ENCODE data around the gene ZNF606. TPM values are rescaled to one million over a fixed set of nuclear protein-coding genes. Genes with fewer than 3 reads are reported as not detected.
A peak's percentile ranks its signal among the peaks of the same experiment; 100 is the strongest.

ZNF606 gene
- total and polyA plus RNA-seq, 11 donors: 6.4 to 14.3 (median 11.4) TPM

DNA sequence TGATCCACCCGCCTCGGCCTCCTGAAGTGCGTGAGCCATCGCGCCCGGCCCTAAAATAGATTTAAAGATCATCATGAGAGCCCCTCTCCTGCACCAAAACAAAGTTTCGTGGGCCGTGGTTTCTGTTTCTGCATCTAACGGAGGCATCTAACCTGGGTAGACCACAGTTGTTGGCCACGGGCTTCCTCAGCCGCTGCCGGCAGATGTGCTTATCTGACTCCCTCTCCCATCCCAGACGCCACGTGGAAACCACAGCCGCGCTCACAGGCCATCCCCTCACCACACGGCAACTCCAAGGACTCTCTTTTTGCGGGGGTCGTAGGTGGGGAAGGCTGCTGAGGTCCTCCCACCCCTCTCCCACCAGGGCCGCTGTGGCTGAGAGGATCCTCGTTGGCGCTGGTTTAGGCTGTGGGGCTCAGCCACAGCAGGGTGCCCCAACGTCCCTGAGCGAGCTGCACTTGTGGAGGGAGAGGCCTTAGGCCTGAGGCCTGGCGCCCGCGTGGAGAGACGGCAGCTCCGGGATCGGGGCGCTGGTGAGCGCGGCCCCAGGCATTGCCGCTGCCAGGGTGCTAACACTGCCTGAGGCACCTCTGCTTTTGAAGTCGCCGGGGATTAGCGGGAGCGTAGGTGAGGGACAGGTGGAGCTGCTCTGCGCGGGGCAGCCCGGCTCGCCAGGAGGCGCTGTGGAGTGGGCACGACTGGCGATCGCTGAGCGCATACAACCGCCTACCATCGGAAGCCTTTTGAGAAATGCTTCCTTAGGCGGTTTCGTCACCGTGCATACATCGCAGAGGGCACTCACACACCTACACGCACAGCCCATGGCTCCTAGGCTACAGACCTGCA lies 40.1 kb upstream of the ZNF606 start:
- Histone ChIP-seq H3K27ac (no peak overlapping the region), H3K27me3 (peaks cover 0 to 3% (median 0%) of the 10 kb centered on the region in 9 donors), H3K4me3 (no peak overlapping the region), H3K9me3 (peaks cover 0 to 89% (median 41%) of the 10 kb centered on the region in 12 donors), H3K36me3 (no peaks in the 10 kb centered on the region), H3K4me1 (no peaks in the 10 kb centered on the region)
- TF ChIP-seq, protein P1, sequence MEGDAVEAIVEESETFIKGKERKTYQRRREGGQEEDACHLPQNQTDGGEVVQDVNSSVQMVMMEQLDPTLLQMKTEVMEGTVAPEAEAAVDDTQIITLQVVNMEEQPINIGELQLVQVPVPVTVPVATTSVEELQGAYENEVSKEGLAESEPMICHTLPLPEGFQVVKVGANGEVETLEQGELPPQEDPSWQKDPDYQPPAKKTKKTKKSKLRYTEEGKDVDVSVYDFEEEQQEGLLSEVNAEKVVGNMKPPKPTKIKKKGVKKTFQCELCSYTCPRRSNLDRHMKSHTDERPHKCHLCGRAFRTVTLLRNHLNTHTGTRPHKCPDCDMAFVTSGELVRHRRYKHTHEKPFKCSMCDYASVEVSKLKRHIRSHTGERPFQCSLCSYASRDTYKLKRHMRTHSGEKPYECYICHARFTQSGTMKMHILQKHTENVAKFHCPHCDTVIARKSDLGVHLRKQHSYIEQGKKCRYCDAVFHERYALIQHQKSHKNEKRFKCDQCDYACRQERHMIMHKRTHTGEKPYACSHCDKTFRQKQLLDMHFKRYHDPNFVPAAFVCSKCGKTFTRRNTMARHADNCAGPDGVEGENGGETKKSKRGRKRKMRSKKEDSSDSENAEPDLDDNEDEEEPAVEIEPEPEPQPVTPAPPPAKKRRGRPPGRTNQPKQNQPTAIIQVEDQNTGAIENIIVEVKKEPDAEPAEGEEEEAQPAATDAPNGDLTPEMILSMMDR (IDR thresholded peaks at IDR 0.05): peak in 4 of 12 donors; percentile 3 to 30 (median 18)
- no peak for TF ChIP-seq POLR2A (IDR thresholded peaks at IDR 0.05)
- intact Hi-C loops (cut with DNase I): no loop called here
- DNase-seq (no peak), ATAC-seq (no peak)
- 38 to 50% (median 44%) methylated on average over 44 to 54 of the region's 54 CpGs for WGBS, 4 donors

DNA sequence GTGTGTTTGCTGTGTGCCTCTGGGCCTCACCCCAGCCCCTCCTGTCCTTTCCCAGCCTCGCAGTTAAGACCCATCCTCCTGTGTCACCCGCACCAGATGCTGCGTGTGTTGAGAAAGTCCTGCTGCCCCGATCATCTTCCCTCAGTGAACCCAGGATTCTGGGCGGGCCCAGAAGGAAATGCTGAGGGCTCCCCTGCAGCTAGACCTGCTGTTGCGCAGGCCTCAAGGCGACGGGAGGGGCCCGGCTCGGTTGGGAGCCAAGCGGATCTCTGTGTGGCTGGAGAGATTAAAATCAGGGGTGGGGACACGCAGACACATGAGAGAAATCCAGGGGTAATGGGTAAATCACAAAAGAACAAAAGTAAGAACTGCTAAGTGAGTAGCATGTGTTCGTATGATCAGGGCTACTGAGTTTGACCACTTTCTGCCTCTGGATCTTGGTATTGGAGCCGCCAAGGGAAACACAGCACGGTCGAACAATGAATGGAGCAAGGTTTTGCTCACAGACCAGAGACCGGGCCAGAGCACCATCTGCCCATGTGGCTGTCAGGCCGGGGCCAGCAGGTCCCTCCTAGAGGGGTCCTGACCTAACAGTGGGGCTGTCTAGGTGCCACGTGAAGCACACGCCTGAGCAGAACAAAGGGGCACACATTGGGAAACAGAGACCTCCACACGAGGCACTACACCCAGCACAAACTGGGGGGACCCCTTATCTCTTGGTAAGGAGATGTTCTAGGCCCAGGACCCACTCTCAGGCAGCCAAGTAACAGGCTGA lies 38.3 kb upstream of the ZNF606 start:
- intact Hi-C loops (cut with DNase I): no loop called here
- no peak overlapping the region for H3K4me3 ChIP-seq
- H3K27ac ChIP-seq: no peak overlapping the region
- TF ChIP-seq POLR2A (IDR thresholded peaks at IDR 0.05): no peak
- TF ChIP-seq, protein P1 (IDR thresholded peaks at IDR 0.05): no peak
- peaks cover 0 to 5% (median 0%) of the 10 kb centered on the region in 9 donors for H3K27me3 ChIP-seq
- DNase-seq (no peak), ATAC-seq (no peak)
- no peaks in the 10 kb centered on the region for H3K4me1 ChIP-seq
- H3K36me3 ChIP-seq: no peaks in the 10 kb centered on the region
- 78 to 91% (median 85%) methylated on average over 18 to 21 of the region's 21 CpGs for WGBS, 4 donors
- peaks cover 0 to 89% (median 31%) of the 10 kb centered on the region in 12 donors for H3K9me3 ChIP-seq

DNA sequence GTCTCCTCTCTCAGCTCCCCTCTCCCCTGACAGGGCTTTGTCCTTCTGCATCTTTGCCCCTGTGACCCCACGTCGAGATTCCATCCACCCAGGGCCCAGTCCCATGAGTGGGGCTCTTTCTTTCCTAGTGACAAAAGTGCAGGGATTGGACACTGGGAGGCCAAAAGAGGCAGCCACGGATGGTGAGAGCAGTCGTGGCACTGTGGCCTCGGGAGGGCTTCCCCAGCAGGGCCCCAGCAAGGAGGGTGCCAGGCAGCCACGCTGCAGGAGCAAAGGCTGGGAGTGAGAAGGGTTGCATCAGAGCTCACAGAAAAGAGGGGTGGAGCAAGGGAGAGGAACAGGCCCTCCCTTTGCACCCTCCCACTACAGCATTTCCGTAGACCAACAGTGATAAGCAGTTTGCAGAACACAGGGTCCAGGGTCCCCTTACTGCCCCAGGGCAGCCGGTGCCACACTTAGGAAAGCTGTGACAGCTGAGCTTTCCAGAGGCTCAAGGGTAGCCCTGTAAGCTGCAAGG lies 36.1 kb upstream of the ZNF606 start:
- ATAC-seq (no peak), DNase-seq (no peak)
- no peak overlapping the region for H3K27ac ChIP-seq
- H3K36me3 ChIP-seq: no peaks in the 10 kb centered on the region
- peaks cover 0 to 8% (median 0%) of the 10 kb centered on the region in 12 donors for H3K4me1 ChIP-seq
- intact Hi-C loops (cut with DNase I): loop anchor here in 1 of 10 donors (10.0 kb wide), 1 partner anchor 56 kb away; the partner anchor contains the start of gene ZSCAN18
- no peak overlapping the region for H3K4me3 ChIP-seq
- 21 to 29% (median 26%) methylated on average over 8 of the region's 8 CpGs for WGBS, 4 donors
- no peak for TF ChIP-seq POLR2A (IDR thresholded peaks at IDR 0.05)
- peaks cover 0 to 68% (median 14%) of the 10 kb centered on the region in 12 donors for H3K9me3 ChIP-seq
- peaks cover 0 to 5% (median 0%) of the 10 kb centered on the region in 9 donors for H3K27me3 ChIP-seq

DNA sequence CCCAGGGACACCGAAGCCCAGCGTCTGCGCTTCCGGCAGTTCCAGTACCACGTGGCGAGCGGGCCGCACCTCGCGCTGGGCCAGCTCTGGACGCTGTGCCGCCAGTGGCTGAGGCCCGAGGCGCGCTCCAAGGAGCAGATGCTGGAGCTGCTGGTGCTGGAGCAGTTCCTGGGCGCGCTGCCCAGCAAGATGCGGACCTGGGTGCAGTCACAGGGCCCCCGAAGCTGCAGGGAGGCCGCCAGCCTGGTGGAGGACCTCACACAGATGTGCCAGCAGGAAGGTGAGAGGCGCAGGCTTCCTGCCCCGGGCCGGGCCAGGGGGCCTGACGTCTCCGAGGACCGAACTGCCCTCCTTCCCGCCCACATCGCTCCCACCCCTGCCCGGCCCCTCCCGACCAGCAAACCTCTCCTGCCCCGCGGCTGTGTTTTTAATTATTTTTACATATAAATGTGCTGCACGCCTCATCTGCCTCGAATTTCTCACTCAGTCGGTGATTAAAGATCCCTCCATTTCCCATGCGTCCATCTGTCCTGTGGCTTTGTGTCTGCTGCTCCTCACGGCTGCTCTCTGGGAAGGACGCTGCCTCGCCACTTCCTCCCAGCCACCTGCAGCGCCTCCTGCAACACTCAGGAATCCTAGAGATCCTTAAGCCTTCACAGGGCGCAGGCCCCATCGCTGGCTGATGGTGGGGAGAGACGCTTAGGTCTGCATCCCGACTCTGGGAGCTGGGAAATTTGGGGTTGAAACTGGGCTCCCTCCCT lies 35.5 kb upstream of the ZNF606 start:
- peaks cover 0 to 15% (median 1%) of the 10 kb centered on the region in 12 donors for H3K4me1 ChIP-seq
- intact Hi-C loops (cut with DNase I): loop anchor here in 1 of 10 donors (10.0 kb wide), 1 partner anchor 57 kb away; the partner anchor contains the start of gene ZSCAN18
- peaks cover 0 to 8% (median 0%) of the 10 kb centered on the region in 9 donors for H3K27me3 ChIP-seq
- no peak for DNase-seq
- 13 to 31% (median 29%) methylated on average over 31 to 44 of the region's 44 CpGs for WGBS, 4 donors
- H3K36me3 ChIP-seq: no peaks in the 10 kb centered on the region
- TF ChIP-seq, protein P1 (IDR thresholded peaks at IDR 0.05): no peak
- TF ChIP-seq POLR2A (IDR thresholded peaks at IDR 0.05): no peak
- ATAC-seq: peak in 1 of 4 donors; percentile 2
- H3K27ac ChIP-seq: no peak overlapping the region
- H3K9me3 ChIP-seq: peaks cover 0 to 66% (median 10%) of the 10 kb centered on the region in 12 donors
- no peak overlapping the region for H3K4me3 ChIP-seq

All from heart left ventricle (tissue), 16 donors.